HepG2 (cell line): ENCODE data around the gene WIZ. TPM values are rescaled to one million over a fixed set of nuclear protein-coding genes. Genes with fewer than 3 reads are reported as not detected.

Experiments
- CTCF ChIP-seq: sonication (generic); formaldehyde crosslinking; IDR thresholded peaks from 2 replicates; pipeline ENCODE4 v1.5.0; 2020; ENCODE audit warnings: mild to moderate bottlenecking, missing genetic modification reagents, moderate library complexity
- ESRRA ChIP-seq: sonication (generic); formaldehyde crosslinking; IDR thresholded peaks from 2 replicates; pipeline ENCODE4 v1.5.1; 2020; ENCODE audit warnings: mild to moderate bottlenecking, low read depth, missing genetic modification reagents
- ZBTB7A ChIP-seq: sonication (generic); formaldehyde crosslinking; IDR thresholded peaks from 2 replicates; pipeline ENCODE4 v1.8.0; 2022; ENCODE audit warnings: mild to moderate bottlenecking, missing genetic modification reagents
- ZFP62 ChIP-seq: sonication (generic); formaldehyde crosslinking; IDR thresholded peaks from 2 replicates; pipeline ENCODE4 v1.4.0; 2020; ENCODE audit warnings: missing genetic modification reagents
- polyA plus RNA-seq, 8 experiments: library from polyadenylated mRNA; depleted of rRNA in 3 of 8; stranded (reverse) in 7 of 8; unstranded in 1 of 8; fragments of >200 nt; fragmentation: Illumina TruSeq in 4 of 8; extraction: Trizol in 4 of 8; gene quantifications; 2 replicates each; pipeline versions ENCODE4 v1.2.1 to v1.2.3, GENCODE V29; 2011 to 2016; ENCODE audit warnings: low read depth in 4 of 8, missing spikeins in 1 of 8, mixed read lengths in 1 of 8; ENCODE audit not compliant: insufficient read depth in 1 of 8
- total RNA-seq, 5 experiments: library from RNA; depleted of rRNA; stranded (reverse); fragments of >200 nt; fragmentation: Illumina TruSeq; extraction: Trizol; gene quantifications; 2 replicates each; pipeline ENCODE4 v1.2.3, GENCODE V29; 2016; ENCODE audit warnings: low read depth in 1 of 5
- TF ChIP-seq, protein P1 (sequence below): IDR thresholded peaks from 2 replicates; pipeline ENCODE4 v1.6.1; 2012; ENCODE audit warnings: inconsistent platforms
- TF ChIP-seq, protein P2 (sequence below): sonication (generic); formaldehyde crosslinking; IDR thresholded peaks from 2 replicates; pipeline ENCODE4 v1.5.0; 2020; ENCODE audit warnings: mild to moderate bottlenecking, missing genetic modification reagents

WIZ gene
- total and polyA plus RNA-seq, 2 of the 13 experiments (the other 11 are each of a cell fraction or from before 2014, with no cell fraction given): 4.7 to 4.8 TPM

DNA sequence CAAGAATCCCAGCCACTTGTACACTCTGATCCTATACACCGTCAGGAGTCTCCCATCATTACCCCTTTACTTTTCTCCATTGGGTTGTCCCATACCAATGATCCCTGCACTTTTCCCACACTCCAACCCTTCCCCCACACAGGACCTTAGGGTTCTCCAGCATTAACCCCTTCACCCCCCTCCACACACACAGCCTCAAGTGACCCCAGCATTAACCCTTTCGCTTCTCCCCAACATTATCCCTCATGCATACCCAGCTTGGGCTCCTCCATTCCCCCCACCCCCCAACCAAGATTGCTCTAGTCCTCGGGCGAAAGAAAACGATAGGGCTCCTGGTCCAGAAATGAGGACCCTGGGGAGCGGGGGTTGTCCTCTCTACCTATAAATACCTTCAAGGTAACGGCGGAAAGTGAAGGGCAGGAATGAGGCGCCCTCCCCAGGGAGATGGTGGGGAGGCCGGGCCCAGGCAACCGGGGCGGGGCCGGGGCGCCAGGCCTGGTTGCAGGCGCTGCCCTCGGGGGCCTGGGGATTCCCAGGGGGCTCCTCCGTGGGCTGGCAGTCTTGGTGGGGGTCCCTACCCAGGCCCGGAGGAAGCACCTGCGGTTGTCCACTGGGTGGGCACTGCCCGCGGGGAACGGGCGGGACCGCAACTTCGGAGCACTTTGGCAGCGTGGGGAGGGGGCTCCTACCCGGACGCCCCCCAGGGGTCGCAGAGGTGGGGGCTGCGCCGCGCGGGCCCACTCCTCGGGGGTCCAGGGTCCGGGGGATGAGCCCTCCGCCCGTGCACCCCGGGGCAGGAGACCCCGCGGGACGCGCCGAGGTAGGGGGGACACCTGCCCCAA is 757 bp downstream of the WIZ start (continued):
- TF ChIP-seq, protein P1, sequence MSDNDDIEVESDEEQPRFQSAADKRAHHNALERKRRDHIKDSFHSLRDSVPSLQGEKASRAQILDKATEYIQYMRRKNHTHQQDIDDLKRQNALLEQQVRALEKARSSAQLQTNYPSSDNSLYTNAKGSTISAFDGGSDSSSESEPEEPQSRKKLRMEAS: no peak
- TF ChIP-seq CTCF (CRISPR knock-in tag) (peak; percentile 40; the same call in 1 of the 2 replicates), ZBTB7A (CRISPR knock-in tag) (peak; percentile 41; the same call in 1 of the 2 replicates), ZFP62 (no peak), ESRRA (CRISPR knock-in tag) (no peak)
- TF ChIP-seq, protein P2, sequence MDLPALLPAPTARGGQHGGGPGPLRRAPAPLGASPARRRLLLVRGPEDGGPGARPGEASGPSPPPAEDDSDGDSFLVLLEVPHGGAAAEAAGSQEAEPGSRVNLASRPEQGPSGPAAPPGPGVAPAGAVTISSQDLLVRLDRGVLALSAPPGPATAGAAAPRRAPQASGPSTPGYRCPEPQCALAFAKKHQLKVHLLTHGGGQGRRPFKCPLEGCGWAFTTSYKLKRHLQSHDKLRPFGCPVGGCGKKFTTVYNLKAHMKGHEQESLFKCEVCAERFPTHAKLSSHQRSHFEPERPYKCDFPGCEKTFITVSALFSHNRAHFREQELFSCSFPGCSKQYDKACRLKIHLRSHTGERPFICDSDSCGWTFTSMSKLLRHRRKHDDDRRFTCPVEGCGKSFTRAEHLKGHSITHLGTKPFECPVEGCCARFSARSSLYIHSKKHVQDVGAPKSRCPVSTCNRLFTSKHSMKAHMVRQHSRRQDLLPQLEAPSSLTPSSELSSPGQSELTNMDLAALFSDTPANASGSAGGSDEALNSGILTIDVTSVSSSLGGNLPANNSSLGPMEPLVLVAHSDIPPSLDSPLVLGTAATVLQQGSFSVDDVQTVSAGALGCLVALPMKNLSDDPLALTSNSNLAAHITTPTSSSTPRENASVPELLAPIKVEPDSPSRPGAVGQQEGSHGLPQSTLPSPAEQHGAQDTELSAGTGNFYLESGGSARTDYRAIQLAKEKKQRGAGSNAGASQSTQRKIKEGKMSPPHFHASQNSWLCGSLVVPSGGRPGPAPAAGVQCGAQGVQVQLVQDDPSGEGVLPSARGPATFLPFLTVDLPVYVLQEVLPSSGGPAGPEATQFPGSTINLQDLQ (CRISPR knock-in tag): peak; percentile 69; the same call in 1 of the 2 replicates
